Measurements from ENCODE around the gene CRYGN. TPM values are rescaled to one million over a fixed set of nuclear protein-coding genes. Genes with fewer than 3 reads are reported as not detected.

Gene CRYGN
- total and polyA plus RNA-seq, 12 donors = 0.07 to 0.72 (median 0.22) TPM; not detected in 8

DNA sequence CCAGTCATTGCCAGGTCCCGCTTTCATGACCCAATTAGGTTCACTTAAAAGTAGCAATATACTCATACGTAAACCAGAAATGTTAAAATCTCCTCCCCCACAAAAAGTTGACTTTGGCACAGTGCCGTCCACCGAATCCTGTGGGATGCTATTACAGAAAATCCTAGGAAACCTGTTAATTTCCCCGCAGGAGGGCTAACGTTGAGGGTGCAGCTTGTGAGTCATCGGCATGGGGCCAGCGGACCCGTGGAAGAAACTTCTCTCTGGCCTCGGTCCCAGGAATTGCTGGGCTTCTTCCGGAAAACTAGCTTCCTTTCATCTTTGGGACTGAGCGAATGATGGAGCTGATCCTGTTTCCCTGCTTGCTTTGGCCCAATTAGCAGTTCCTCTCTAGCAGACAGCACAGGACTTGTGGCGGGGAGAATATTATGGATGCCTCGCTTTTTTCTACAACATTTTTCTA, 13.5 kb downstream of the CRYGN start:
- H3K27me3 ChIP-seq = peaks cover 0 to 20% (median 0%) of the 10 kb centered on the region in 7 donors
- H3K9me3 ChIP-seq = peaks cover 0 to 9% (median 0%) of the 10 kb centered on the region in 11 donors
- H3K4me1 ChIP-seq = peaks cover 0 to 37% (median 9%) of the 10 kb centered on the region in 9 donors
- H3K36me3 ChIP-seq = no peaks in the 10 kb centered on the region
- DNase-seq = peak; percentile 55 to 64
- H3K4me3 ChIP-seq = peak overlapping the region in 4 of 10 donors; percentile 1 to 27 (median 12)
- intact Hi-C loops (cut with DNase I) = no loop called here
- TF ChIP-seq, protein P1, sequence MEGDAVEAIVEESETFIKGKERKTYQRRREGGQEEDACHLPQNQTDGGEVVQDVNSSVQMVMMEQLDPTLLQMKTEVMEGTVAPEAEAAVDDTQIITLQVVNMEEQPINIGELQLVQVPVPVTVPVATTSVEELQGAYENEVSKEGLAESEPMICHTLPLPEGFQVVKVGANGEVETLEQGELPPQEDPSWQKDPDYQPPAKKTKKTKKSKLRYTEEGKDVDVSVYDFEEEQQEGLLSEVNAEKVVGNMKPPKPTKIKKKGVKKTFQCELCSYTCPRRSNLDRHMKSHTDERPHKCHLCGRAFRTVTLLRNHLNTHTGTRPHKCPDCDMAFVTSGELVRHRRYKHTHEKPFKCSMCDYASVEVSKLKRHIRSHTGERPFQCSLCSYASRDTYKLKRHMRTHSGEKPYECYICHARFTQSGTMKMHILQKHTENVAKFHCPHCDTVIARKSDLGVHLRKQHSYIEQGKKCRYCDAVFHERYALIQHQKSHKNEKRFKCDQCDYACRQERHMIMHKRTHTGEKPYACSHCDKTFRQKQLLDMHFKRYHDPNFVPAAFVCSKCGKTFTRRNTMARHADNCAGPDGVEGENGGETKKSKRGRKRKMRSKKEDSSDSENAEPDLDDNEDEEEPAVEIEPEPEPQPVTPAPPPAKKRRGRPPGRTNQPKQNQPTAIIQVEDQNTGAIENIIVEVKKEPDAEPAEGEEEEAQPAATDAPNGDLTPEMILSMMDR (IDR thresholded peaks at IDR 0.05) = no peak
- peak overlapping the region in 6 of 10 donors; percentile 11 to 70 (median 28) for H3K27ac ChIP-seq
- ATAC-seq = peak in 7 of 8 donors; percentile 31 to 72 (median 41)
- WGBS, 2 donors = 33 to 43% methylated on average over 14 of the region's 14 CpGs

DNA sequence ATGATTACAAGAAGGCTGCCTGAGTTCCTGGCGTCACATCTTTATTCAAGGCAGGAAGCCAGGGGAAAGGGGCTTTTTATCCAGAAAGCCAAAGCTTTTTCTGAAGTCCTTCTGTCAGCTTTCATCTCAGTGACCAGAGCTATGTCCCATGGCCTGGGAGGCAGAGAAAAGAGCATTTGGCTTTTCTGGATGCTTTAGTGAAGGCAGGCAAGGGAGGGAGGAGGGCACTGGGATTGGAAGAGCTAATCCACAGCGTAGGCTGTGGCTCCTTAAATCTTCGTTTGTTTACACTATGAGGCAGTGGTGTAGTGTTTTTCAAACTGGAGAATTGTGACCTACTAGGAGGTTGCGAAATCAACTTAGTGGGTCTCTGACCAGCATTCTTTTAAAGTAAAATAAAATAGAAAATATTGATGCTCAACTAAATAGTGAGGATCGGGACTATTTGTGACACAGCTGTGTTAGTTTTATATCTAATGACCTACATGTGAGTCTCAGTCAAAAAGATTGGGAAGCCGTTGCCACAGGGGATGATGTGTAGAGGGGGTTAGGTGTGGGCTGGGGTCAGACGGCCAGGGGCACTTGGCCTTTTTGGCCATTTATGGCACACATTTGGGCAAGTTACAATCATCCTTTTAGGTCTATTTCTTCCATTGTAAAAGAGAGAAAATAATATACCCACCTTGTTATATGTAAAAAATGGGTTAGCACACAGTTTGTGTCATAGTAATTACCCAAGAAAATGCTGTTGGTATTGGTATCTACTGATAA, 14.1 kb downstream of the CRYGN start:
- DNase-seq (no peak), ATAC-seq (peak in 3 of 8 donors; percentile 11 to 49 (median 17))
- intact Hi-C loops (cut with DNase I) = no loop called here
- Histone ChIP-seq H3K36me3 (no peaks in the 10 kb centered on the region), H3K4me3 (peak overlapping the region in 4 of 10 donors; percentile 1 to 27 (median 12)), H3K27ac (peak overlapping the region in 6 of 10 donors; percentile 11 to 70 (median 42)), H3K27me3 (peaks cover 0 to 24% (median 0%) of the 10 kb centered on the region in 7 donors), H3K9me3 (peaks cover 0 to 9% (median 0%) of the 10 kb centered on the region in 11 donors), H3K4me1 (peaks cover 0 to 37% (median 9%) of the 10 kb centered on the region in 9 donors)
- TF ChIP-seq, protein P1 (IDR thresholded peaks at IDR 0.05) = no peak
- 61 to 71% methylated on average over 7 of the region's 7 CpGs for WGBS, 2 donors

DNA sequence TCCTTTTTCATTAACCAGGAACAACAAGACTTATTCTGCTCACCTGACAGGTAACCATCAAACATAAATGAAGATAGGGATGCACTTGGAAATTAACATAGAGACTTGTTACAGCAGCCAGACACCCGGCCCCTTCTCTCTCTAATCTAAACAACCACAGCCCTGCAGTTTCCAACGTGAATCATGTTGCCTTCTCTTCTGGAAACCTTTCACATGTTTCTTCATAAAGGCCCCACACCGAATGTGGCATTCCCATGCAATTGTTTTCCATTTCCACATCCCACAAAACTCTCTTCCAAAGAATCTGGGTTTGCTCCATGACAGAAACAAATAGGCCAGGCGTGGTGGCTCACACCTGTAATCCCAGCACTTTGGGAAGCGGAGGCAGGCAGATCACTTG, 15.1 kb downstream of the CRYGN start:
- peaks cover 0 to 34% (median 9%) of the 10 kb centered on the region in 9 donors for H3K4me1 ChIP-seq
- intact Hi-C loops (cut with DNase I) = no loop called here
- peaks cover 0 to 16% (median 0%) of the 10 kb centered on the region in 11 donors for H3K9me3 ChIP-seq
- no peaks in the 10 kb centered on the region for H3K36me3 ChIP-seq
- DNase-seq = no peak
- no peak overlapping the region for H3K27ac ChIP-seq
- TF ChIP-seq, protein P1 (IDR thresholded peaks at IDR 0.05) = no peak
- H3K27me3 ChIP-seq = peaks cover 0 to 24% (median 0%) of the 10 kb centered on the region in 7 donors
- no peak for ATAC-seq
- 86 to 88% methylated on average over 5 of the region's 5 CpGs for WGBS, 2 donors
- H3K4me3 ChIP-seq = no peak overlapping the region

DNA sequence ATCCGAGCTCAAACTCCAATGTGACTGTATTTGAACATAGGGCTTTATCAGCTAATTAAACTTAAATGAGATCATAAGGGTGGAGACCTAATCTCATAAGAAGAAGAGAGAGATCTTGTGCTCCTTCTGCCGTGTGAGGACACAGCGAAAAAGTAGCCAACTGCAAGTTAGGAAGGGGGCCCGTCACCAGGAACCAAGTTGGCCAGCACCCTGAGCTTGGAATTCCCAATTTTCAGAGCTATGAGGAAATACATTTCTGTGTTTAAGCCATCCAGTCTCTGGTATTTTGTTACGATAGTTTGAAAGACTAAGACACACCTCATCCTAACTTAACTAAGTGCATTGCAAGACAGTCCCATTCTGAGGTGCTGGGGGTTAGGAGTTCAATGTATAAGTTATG, 16.0 kb downstream of the CRYGN start:
- Histone ChIP-seq H3K36me3 (no peaks in the 10 kb centered on the region), H3K4me3 (no peak overlapping the region), H3K9me3 (peaks cover 0 to 24% (median 0%) of the 10 kb centered on the region in 11 donors), H3K4me1 (peaks cover 0 to 25% (median 9%) of the 10 kb centered on the region in 9 donors), H3K27ac (no peak overlapping the region), H3K27me3 (peaks cover 0 to 24% (median 0%) of the 10 kb centered on the region in 7 donors)
- WGBS, 2 donors = 84 to 87% methylated on average over 5 of the region's 5 CpGs
- TF ChIP-seq, protein P1 (IDR thresholded peaks at IDR 0.05) = no peak
- no peak for ATAC-seq
- intact Hi-C loops (cut with DNase I) = no loop called here
- DNase-seq = no peak

Measured in heart right ventricle (tissue), 16 donors.